Right lobe of liver (tissue), 4 donors: ENCODE results near the gene PSMD13.

ENCODE experiments used
- POLR2A ChIP-seq: fragments of 450-650 bp; IDR thresholded peaks from one replicate; pipeline ENCODE4 v1.6.1; 2017; ENCODE audit warnings: antibody characterized with exemption, mild to moderate bottlenecking
- TF ChIP-seq, protein P1 (sequence below), 4 donors: fragments of 200-600 bp in 3 of 4; fragments of 450-650 bp in 1 of 4; IDR thresholded peaks; one replicate each; pipeline versions ENCODE4 v1.5.1 to v1.8.0; 2016 to 2022; ENCODE audit warnings: antibody characterized with exemption in 4 of 4, mild to moderate bottlenecking in 2 of 4
- donor health status: DM: no; HTN: no; CAD: no.
- donor health status: DM: no; HTN: no; CAD: no.
- donor health status: DM: no; HTN: yes; CAD: no.

- TF ChIP-seq, protein P1, sequence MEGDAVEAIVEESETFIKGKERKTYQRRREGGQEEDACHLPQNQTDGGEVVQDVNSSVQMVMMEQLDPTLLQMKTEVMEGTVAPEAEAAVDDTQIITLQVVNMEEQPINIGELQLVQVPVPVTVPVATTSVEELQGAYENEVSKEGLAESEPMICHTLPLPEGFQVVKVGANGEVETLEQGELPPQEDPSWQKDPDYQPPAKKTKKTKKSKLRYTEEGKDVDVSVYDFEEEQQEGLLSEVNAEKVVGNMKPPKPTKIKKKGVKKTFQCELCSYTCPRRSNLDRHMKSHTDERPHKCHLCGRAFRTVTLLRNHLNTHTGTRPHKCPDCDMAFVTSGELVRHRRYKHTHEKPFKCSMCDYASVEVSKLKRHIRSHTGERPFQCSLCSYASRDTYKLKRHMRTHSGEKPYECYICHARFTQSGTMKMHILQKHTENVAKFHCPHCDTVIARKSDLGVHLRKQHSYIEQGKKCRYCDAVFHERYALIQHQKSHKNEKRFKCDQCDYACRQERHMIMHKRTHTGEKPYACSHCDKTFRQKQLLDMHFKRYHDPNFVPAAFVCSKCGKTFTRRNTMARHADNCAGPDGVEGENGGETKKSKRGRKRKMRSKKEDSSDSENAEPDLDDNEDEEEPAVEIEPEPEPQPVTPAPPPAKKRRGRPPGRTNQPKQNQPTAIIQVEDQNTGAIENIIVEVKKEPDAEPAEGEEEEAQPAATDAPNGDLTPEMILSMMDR (IDR thresholded peaks at IDR 0.05) = no peak
- no peak for TF ChIP-seq POLR2A
Observed at GRCh38 chr11:299951-300735, 63.4 kb downstream of the PSMD13 start.
